Esophagus mucosa (tissue), 1 donor: ENCODE results near the gene PPP3R1. TPM values are rescaled to one million over a fixed set of nuclear protein-coding genes. Genes with fewer than 3 reads are reported as not detected.

Experiments used
- ATAC-seq: fragments of 200-7000 bp; cut with Tn5 transposase; one replicate; pipeline ENCODE4 v1.9.1; 2020
- total RNA-seq: library from RNA; stranded (reverse); gene quantifications from one replicate; pipeline ENCODE4 v1.2.4, GENCODE V29; 2023
- donor health status: DM: yes; HTN: yes; CAD: no.

The PPP3R1 gene
- total RNA-seq, 1 donor from 2014 or later, result 40.8 TPM

DNA sequence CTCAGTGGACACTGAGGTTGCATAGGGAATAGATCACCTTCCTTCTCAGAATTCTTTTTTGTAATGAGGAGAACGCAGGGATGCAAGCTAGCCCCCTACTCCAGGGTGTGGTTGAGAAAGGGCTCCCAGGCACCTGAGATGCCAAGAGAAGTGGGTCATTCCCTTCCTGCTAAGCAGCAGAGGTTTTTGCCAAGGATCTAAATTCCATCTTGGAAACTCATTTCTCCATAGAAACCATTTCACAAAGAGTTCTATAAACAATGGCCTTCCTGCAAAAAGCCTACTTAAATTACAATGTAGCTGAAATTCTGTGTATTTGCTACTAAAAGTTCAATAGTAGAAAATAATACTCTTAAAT is 3.7 kb upstream of the PPP3R1 start:
- ATAC-seq, result no peak

DNA sequence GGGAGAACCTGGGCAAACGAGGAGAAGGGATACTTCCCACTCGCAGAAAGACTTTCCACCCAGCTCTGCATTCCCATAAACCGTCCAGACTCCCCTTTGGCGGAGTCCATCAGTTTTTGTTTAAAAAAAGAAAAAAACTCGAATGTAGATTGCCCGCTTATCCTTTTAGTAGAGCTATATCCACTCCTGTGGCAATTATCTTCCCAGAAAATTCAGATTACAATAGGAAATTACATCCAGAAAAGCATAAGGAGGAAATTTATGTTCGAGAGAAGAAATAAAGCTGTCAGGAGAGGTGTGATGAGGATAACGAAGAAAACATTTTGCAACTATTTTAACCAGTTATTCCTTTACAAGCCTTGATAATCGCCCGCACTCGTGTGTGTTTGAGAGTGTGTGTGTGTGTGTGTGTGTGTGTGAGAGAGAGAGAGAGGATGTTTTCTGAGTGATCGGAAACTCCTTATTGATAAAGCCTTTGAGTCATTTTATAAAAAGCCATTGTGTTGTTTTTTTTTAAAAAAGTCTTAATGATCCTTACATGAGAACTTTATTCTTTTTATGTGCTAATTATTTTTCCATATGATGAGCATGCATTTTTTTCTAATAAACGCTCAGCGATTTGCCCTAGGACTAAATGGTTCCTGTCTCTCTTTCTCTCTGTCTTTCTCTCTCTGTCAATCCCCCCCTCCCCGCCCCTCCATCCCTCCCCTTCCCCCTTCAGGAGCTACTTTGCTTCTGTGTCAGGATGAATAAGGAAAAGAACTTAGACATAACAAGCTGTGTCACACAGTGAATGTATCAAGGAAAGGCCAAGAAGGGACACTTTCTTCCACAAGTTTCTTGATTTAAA is 1.1 kb upstream of the PPP3R1 start:
- no peak for ATAC-seq

DNA sequence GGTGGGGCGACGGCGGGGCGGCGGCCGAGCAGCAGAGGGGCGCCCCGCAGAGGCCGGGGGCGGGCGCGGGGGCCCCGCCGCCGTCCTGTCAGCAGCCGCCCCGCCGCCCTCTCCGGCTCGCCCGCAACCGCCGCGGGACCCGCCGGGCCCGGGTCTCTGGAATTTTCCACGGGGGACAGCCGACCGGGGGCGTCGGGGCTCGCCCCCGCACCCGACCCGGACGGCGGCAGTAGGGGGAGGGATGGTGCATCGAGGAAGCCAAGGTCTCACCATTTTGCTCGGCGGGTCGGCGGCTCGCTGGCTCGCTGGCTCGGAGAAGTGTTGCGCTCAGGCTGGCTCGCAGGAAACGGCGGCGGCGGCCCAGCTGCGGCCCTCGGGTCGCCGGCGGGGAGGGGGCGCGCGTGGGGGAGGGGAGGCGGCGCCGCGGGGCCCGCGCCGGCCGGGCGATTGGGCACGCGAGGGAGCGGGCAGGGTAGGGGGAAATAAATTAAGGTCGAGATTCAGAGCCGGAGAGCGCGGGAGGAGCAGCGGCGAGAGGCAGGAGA is 405 bp downstream of the PPP3R1 start:
- no peak for ATAC-seq

DNA sequence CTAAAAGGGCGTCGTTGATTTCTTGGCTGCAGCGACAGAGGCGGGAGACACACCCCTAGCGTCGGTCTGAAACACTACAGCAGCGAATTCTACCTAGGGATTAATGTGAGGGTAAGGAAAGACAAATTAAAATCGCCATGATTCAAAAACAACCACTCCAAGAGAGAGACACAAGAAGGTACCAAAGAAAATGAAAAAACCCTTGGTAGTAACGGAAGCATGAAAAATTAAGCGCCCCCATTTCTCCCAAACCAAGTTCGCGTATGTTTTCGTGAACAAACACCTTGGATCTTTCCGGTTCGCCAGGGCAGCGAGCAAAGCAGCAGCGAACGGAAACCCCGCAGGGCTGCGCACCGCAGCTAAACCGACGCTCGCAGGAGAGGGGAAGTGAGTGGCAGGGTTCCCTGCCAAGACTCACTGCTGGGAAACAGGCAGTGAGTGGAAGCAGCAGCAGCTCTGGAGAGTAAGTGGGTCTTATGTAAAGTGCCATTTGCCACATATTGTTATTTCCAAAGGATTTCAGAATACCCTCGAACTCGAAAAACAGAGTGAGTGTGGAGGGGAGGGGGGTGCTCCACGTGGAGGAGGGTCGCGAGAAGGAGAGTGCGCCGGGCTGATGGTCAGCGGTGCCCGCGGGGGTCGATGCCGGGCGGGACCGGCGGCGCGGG is 1.0 kb downstream of the PPP3R1 start:
- peak; percentile 79 for ATAC-seq

DNA sequence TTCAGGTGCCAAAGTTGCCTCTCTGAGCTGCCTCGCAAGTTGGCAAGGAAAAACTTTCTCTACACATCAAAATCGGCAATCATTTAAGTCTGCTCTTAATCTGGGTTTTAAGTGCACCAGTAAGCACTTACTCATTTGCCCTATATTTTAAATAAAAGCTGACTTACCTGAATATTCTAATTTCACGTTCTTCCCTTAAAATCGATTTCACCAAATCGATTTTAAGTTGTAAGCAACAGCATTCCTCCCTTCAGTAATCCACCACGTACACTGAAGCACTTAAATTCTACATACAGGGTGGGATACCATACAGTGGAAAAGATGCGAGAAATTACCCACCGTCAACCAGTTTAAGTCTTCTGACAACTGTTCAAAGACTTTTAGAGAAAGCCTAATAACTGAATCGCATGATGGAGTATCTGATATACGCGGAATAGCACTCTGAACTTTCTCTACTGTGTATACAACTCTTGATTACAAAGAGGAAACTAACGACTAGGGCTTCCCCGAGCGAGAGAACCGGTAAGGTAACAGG is 1.6 kb downstream of the PPP3R1 start:
- ATAC-seq, result no peak

DNA sequence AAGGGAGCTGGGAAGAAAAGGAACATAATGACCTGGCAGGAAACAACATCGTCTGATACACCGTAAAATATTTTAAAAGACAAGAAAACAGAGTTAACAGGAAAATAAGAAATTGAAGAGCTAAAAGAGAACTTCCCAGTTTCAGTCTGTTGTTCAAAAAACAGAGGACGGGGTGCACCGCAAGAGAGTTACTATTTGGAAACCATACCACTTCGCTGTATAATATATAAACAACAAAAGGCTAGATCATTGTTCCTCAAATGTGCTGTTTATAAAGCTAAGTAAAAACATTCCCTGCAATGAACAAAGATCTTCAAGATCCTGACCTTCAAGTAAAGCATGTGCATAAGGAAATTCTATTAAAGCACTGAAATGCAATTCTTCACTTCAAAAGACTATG is 2.1 kb downstream of the PPP3R1 start:
- ATAC-seq, result no peak

DNA sequence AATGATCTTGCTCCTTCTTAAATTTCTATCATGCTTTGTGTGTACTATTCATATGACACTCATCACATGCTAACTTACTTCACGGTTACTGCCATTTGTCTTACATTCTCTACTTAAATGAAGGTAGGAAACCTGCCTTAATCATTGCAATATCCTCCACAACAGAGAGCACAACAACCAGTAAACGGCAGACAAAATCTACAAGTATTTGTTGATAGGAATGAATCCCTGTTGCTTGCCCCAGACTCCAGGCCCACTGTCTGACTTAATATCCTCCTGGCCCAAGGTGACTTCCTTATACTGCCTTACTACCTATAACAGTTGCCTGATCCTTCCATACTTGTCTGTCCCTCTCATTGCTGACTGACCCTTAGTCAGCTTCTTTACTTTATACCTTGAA is 3.5 kb downstream of the PPP3R1 start:
- ATAC-seq, result no peak

DNA sequence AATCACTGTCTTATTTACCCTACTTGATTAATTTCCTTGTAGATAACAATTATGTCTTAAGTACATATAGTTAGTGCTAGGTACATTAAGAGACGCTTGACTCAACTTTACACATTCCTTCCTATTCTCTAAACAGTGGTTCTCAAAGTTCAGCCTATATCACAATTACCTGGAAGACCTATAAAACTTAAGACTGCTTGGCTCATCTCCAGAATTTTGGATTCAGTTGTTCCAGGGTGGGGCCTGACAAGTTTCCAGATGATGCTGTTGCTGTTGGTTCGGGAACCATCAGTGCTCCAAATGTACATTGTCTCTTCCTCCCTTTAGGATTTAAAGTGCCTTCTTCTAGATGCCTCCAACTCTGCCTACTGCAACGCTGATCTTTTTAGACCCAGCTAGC is 4.0 kb downstream of the PPP3R1 start:
- ATAC-seq, result no peak

DNA sequence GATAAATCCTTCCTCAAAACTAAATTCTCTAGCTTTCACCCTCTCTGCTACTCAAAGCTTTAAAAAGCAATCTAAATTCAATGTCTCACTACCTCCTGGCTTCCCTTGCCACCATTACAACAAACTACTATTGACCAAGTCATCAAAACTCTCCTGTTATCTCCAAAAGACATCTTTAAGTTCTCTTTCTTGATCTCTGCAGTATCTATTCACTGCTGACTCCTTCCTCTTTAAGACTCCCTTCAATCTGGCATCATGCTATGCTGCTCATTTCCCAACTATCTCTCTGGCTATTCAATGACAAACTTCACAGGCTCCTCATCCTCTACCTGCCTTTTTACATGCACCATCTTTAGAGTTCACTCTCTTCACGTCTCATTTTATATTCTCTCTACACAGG is 5.9 kb downstream of the PPP3R1 start:
- ATAC-seq, result no peak

DNA sequence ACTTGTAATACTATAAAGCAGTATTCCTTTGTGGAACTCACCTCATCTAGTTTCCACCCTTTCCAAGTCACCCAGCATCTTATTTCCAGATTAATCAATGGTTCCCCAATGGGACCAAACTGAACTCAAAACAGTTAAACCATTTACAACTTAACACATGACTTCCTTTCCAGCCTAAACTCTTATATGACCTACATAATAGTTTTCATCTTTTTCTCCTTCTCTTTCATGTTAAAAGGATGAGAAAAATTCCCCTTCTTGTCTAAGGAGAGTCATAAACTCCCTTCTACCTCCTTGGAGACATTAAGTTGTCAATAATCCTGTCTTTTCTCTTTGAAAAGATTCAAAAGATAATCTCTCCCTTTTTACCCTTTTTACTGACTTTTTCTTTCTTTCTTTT is 6.7 kb downstream of the PPP3R1 start:
- no peak for ATAC-seq

DNA sequence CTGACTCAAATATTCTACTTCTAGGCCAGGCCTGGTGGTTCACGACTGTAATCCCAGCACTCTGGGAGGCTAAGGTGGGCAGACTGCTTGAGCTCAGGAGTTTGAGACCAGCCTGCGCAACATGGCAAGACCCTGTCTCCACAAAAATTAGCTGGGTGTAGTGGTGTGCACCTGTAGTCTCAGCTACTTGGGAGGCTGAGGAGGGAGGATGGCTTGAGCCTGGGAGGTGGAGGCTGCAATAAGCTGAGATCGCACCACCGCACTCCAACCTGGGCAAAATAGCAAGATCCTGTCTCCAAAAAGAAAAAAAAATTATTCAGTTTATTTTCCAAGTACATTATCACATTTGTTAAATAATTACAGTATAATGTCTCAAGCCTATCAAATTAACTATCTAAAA is 7.3 kb downstream of the PPP3R1 start:
- ATAC-seq, result no peak

DNA sequence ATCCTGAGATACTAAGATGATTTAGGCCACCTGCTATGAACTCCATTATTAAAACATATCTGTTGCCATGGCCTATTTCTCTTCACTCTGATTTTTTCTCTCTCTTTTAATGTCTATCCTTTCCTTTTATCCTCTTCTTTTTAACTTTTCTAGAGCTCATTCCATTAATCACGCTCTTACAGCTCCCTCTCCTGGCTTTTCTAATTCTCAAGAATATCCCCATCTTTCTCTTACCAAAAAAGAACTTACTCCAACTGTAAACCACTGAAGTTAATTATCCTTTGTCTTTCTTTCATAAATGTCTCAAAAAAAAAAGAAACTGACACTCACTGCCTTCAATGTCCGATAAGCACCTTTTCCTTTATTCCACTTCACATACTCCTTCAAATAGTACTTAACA is 7.9 kb downstream of the PPP3R1 start:
- ATAC-seq, result no peak

DNA sequence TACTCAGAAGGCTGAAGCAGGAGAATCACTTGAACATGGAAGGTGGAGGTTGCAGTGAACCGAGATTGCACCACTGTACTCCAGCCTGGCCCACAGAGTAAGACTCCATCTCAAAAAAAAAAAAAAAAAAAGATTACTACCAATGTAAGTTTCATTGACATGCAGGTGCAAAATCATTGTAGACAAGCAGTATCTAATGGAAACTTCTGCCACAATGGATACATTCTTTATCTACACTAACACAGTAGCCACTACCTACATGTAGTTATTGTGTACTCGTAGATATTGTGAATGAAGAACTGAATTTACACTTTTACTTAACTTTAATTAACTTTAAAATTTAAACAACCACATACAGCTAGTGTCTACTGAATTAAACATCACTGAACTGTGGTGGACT is 10.6 kb downstream of the PPP3R1 start:
- ATAC-seq, result no peak

DNA sequence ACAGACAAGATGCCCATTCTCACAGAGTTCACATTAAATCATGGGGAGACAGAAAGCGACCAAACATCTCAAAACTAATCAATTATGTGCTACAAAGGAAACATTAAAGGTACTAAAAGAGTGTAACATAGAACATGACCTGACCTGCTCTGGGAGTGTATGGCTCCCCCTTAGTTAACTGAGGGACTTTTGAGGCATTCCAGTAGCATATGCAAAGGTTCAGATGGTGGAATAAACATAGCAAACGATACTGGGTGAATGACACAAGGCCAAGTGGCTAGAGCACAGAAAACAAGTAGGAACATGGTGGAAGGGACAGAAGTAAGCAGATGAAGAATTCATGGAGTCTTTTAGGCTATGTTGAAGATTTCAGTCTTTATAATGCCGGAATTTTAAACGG is 11.9 kb downstream of the PPP3R1 start:
- ATAC-seq, result no peak

DNA sequence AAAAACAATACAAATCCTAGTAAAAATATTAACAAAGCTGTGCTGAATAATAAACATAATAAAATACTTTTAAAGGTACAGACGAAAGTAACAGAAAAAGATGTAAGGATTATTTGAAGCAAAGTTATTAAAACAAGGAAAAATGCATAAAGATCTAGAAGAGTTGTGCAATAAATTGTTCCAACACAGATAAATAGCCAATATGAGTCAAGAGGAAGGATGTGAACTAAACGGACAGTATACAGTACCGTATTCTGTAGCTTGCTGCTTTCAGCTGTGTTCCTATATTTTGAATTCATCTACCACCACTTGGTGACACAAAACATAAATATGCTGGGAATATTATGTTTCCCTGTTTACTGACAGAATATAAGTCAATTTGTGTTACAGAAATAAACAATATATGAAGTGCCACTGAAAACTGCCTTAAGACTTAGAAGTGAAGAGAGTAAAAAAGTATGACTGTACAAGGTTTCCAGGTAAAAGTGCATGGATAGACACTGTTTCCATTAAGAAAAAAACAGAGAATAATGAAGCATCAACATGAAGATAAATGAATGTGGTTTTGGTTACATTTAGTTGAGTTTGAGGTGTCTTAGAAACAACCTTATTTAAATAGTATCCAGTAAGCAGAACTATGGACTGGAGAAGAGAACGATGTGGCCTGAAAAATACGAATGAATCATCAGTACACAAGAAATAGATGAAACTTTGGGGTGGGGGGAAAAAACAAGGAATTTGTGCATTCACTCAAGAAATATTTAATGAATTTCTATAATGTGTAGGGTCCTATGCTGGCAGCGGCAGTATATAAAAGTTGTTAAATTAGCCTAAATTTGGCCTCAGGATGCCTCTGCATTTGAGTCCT is 13.1 kb downstream of the PPP3R1 start:
- ATAC-seq, result no peak

DNA sequence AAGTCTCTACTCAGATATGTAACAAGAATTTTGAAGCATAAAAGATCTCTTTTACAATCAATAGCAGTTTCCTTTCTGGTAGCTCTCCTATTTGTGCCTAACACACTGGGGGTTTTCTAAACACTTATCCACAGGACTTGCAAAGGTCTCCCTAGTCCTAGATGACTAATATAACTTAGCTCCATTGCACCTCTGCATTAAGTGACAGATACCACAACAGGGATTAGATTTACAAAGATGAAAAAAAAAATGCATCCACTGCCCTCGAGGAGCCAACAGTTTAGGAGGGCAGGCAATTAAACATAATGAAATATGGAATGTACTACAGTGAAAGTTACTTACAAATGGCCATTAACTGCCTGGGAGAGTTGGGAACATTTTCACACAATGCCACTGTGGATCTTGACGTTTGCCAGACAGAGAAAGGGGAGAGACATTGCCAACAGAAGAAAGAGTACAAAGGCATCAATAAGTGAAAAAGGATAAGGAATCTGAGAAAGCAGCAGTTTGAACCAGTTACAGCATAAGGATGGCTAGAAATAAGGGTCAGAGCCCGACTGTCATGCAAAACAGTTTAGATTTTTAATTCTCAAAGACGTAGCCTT is 14.3 kb downstream of the PPP3R1 start:
- ATAC-seq, result no peak

DNA sequence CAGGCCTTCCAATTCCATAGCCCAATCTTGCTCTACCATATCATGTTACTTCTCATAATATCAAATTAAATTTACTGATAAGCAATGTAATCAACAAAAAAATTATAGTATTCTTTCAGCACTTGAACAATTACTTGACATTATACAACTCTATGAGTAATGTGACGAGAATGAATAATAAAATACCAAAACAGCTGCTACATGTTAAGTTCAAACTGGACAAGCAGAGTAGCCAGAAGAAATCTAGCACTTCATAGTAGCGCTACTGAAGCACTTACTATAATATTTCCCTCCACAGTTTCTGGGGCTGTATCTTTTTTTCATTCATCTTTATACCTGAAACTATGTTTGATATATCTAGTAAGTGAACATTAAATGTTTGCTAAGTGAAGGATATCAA is 14.9 kb downstream of the PPP3R1 start:
- ATAC-seq, result no peak

DNA sequence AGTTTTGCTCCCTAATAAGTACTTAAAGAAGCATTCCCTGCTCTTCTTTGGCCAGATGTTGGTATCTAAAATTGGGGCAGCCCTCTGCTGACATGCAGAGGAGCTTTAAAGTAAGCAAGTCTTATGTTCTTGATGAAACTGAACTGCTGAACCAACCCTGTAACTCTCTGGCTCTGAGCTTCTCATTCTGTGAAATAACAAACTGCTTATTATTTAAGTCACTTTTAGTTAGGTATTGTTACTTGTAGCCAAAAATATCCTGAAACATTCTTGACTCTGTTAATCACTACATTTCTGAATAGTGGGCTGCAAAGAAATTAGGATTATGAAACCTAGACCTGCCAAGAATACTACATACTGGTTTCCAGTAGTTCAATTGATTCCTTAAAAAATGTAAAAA is 15.5 kb downstream of the PPP3R1 start:
- ATAC-seq, result no peak

DNA sequence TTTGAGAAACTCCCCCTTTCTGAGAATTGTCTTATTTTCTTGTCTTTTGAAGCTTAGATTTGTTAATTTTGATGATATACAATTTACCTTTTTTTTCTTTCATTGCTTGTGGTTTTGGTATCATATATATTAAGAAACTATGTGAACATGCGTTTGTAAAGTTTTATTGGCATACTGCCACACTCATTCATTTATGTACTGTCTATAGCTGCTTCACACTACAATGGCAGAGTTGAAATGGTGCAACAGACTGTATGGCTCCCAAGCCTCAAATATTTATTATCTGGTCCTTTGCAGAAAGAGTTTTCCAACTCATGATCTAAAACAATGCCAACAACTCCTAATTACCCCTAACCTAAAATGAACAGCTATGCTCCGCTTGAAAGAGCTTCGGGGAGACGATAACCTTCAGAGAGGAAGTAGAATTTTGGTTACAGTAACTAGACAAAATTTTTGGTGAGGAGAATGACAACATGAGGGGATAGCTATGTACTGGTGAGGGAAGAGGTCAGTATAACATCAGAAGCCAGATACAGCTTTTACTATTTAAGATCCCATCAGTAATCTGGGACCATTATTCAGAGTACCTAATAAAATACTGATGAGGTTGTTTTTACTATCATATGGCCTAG is 16.1 kb downstream of the PPP3R1 start:
- no peak for ATAC-seq

DNA sequence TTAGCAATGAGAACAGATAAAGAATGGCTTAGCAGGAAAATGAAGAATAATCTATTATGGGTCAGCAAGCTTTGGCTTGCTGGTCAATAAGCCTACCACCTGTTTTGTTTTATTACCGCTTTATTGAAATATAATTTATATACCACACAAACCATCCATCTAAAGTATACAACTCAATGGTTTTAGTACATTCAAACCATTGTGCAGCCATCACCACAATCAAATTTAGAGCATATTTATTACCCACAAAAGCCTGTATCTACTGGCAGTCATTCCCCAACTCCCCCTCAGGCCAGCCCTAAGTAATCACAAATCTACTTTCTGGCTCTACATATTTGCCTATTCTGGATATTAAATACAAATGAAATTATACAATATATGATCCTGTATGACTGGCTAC is 17.2 kb downstream of the PPP3R1 start:
- ATAC-seq, result no peak

DNA sequence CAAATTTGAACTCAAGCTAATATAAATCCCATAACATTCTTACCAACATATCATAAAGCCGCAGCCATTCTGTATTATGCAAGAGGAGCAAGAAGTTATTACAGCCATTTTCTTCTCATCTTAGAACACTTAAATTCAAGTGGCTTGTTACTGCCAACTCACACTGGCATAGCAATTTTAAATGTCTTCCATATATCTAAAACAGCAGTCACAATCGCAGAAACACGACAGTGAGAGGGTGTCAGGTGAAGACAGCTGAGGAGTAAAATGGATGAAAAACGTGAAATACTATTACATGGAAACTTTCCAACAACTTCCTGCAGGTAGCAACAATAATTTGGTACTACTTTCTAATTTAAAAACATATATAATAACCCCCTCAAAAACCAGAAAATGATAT is 17.9 kb downstream of the PPP3R1 start:
- ATAC-seq, result no peak

DNA sequence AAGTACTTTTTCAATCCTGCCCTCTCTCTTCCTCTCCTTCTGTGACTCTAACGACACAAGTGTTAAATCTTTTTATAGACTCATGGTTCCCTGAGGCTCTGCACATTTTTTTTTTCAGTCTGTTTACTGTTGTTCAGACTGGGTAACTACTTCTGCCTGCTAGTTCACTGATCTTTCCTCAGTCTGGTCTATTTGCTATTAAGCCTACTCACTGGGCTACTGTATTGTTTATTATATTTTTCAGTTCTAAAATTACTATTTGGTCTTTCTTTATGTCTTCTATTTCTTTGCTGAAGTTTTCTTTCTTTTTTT is 21.3 kb downstream of the PPP3R1 start:
- no peak for ATAC-seq
